B cell (primary cell): ENCODE data around the gene TUT7. TPM values are rescaled to one million over a fixed set of nuclear protein-coding genes. Genes with fewer than 3 reads are reported as not detected.
"Not testable (repeated sequence)": the region's sequence is repeated elsewhere in the genome, so short reads cannot be mapped to it uniquely, and the experiment has no call there.

Experiments used
- ATAC-seq: fragments of 200-7000 bp; cut with Tn5 transposase; one replicate; pipeline ENCODE4 v1.10.0; 2021; ENCODE audit warnings: low read depth, mild to moderate bottlenecking, moderate number of reproducible peaks, moderate library complexity
- CTCF ChIA-PET: fragments of 350-600 bp; sonication (Branson Sonifier 250); formaldehyde crosslinking; loops from one replicate; lab custom pipeline; 2021; ENCODE audit warnings: antibody characterized with exemption, inconsistent platforms; lab: Charles Lee
- POLR2A ChIA-PET: fragments of 350-600 bp; sonication (Branson Sonifier 250); formaldehyde crosslinking; loops from one replicate; lab custom pipeline; 2021; ENCODE audit warnings: antibody characterized with exemption; lab: Charles Lee
- DNase-seq: peaks from one replicate; pipeline ENCODE4 v3.0.0; 2013
- H2AFZ ChIP-seq: 2 replicates; pipeline ENCODE4 v1.6.1; 2012; ENCODE audit warnings: mild to moderate bottlenecking, low read depth, low read length; ENCODE audit not compliant: insufficient read depth, poor library complexity, severe bottlenecking
- H3K27ac ChIP-seq, 2 donors: 1 replicate in 1 of 2; 2 replicates in 1 of 2; pipeline ENCODE4 v1.5.1; 2012 to 2013; ENCODE audit warnings: low read length in 2 of 2, mild to moderate bottlenecking in 2 of 2, moderate library complexity in 1 of 2
- H3K27me3 ChIP-seq, 4 experiments: fragments of 200-600 bp in 1 of 4; sonication (generic) in 1 of 4; replicated peaks in 1 of 4; 1 replicate in 2 of 4; 2 replicates in 2 of 4; pipeline versions ENCODE4 v1.6.1 to v1.7.0; 2013 to 2016; ENCODE audit warnings: low read length in 3 of 4, mild to moderate bottlenecking in 2 of 4, mixed read lengths in 1 of 4, moderate library complexity in 1 of 4; ENCODE audit not compliant: insufficient read depth in 4 of 4, control insufficient read depth in 3 of 4; ENCODE audit errors: control extremely low read depth in 1 of 4
- H3K36me3 ChIP-seq, 2 experiments: replicated peaks in 1 of 2; 1 replicate in 1 of 2; 2 replicates in 1 of 2; pipeline versions ENCODE4 v1.6.1 to v1.7.1; 2013; ENCODE audit warnings: low read length in 1 of 2; ENCODE audit not compliant: insufficient read depth in 2 of 2, control insufficient read depth in 1 of 2; ENCODE audit errors: control extremely low read depth in 1 of 2, extremely low read depth in 1 of 2
- H3K4me1 ChIP-seq, 2 donors: fragments of 200-600 bp in 1 of 2; sonication (generic) in 1 of 2; 1 replicate in 1 of 2; 2 replicates in 1 of 2; pipeline versions ENCODE4 v1.5.1 to v1.6.1; 2013 to 2017; ENCODE audit warnings: low read length in 2 of 2; ENCODE audit not compliant: control insufficient read depth in 2 of 2, insufficient read depth in 2 of 2
- H3K4me2 ChIP-seq: replicated peaks from 2 replicates; pipeline ENCODE3; 2012; ENCODE audit warnings: mild to moderate bottlenecking, low read depth, low read length; ENCODE audit not compliant: poor library complexity, severe bottlenecking
- H3K4me3 ChIP-seq, 5 experiments: fragments of 200-600 bp in 1 of 5; sonication (generic) in 1 of 5; 1 replicate in 3 of 5; 2 replicates in 2 of 5; pipeline versions ENCODE4 v1.5.1 to v1.7.0; 2011 to 2016; ENCODE audit warnings: low read length in 4 of 5, mild to moderate bottlenecking in 4 of 5, low read depth in 2 of 5, control low read depth in 1 of 5, moderate library complexity in 1 of 5; ENCODE audit not compliant: insufficient read depth in 1 of 5; ENCODE audit errors: control extremely low read depth in 1 of 5, extremely low read depth in 1 of 5
- H3K79me2 ChIP-seq: fragments of 200-600 bp; sonication (generic); one replicate; pipeline ENCODE4 v1.6.0; 2016; ENCODE audit warnings: low read length; ENCODE audit not compliant: control insufficient read depth, insufficient read depth
- H3K9ac ChIP-seq: fragments of 200-600 bp; sonication (generic); 2 replicates; pipeline ENCODE4 v1.6.1; 2017; ENCODE audit warnings: mild to moderate bottlenecking, low read length, moderate library complexity
- H3K9me3 ChIP-seq, 3 donors: one replicate each; pipeline versions ENCODE4 v1.6.1 to v1.7.1; 2013; ENCODE audit warnings: low read length in 2 of 3; ENCODE audit not compliant: control insufficient read depth in 2 of 3, insufficient read depth in 1 of 3; ENCODE audit errors: control extremely low read depth in 1 of 3
- H4K20me1 ChIP-seq: 2 replicates; pipeline ENCODE4 v1.6.0; 2012; ENCODE audit warnings: mild to moderate bottlenecking, low read length; ENCODE audit not compliant: insufficient read depth, control insufficient read depth, poor library complexity, severe bottlenecking
- H3K27ac Mint-ChIP-seq: one replicate; pipeline ENCODE4 v1.8.0; 2021; ENCODE audit warnings: mixed read lengths
- H3K27me3 Mint-ChIP-seq: one replicate; pipeline ENCODE4 v1.8.0; 2021; ENCODE audit warnings: mixed read lengths
- H3K4me1 Mint-ChIP-seq: one replicate; pipeline ENCODE4 v1.8.0; 2021; ENCODE audit warnings: mixed read lengths
- H3K4me3 Mint-ChIP-seq: one replicate; pipeline ENCODE4 v1.8.0; 2021; ENCODE audit warnings: mixed read lengths
- H3K9me3 Mint-ChIP-seq: one replicate; pipeline ENCODE4 v1.8.0; 2022; ENCODE audit warnings: mixed read lengths; ENCODE audit not compliant: insufficient read depth
- EZH2 ChIP-seq: IDR thresholded peaks from 2 replicates; pipeline ENCODE4 v1.6.1; 2012; ENCODE audit warnings: borderline replicate concordance, low read depth, mild to moderate bottlenecking, moderate library complexity, low read length; ENCODE audit not compliant: insufficient read depth, poor library complexity, severe bottlenecking
- WGBS: methylation state at CpG from one replicate; pipeline ENCODE4 v1.1.5; 2013; ENCODE audit warnings: missing lambda C conversion rate; ENCODE audit not compliant: insufficient coverage; 5-methylcytosine and 5-hydroxymethylcytosine counted together
- intact Hi-C: fragments of 100-400 bp; cut with micrococcal nuclease; formaldehyde crosslinking; loops from one replicate; pipeline ENCODE4 v1.10.0; 2022
- polyA plus RNA-seq: library from polyadenylated mRNA; depleted of rRNA; stranded (reverse); fragments of >200 nt; gene quantifications from 2 replicates; pipeline ENCODE4 v1.2.3, GENCODE V29; 2012
- total RNA-seq, 2 donors: library from RNA; stranded (reverse); fragments of 120-200 nt in 1 of 2; gene quantifications; 1 replicate in 1 of 2; 2 replicates in 1 of 2; pipeline versions ENCODE4 v1.2.3 to v1.2.4, GENCODE V29; 2013 to 2022
- TF ChIP-seq, protein P1 (sequence below): fragments of 200-600 bp; IDR thresholded peaks from one replicate; pipeline ENCODE4 v1.8.0; 2022; ENCODE audit warnings: antibody characterized with exemption, mild to moderate bottlenecking

The TUT7 gene
- total and polyA plus RNA-seq, 2 donors (not counting 1 experiment from before 2014, with no cell fraction given), result 18.3 to 70.7 TPM

- H3K9me3 Mint-ChIP-seq, result no peaks in the 10 kb centered on the region
- Histone ChIP-seq H3K36me3 (no peaks in the 10 kb centered on the region), H2AFZ (no peak overlapping the region), H4K20me1 (no peaks in the 10 kb centered on the region), H3K27me3 (peaks cover 0 to 18% (median 3%) of the 10 kb centered on the region in 4 experiments), H3K4me1 (no peaks in the 10 kb centered on the region), H3K9ac (no peak overlapping the region), H3K79me2 (no peaks in the 10 kb centered on the region), H3K9me3 (peaks cover 0 to 9% (median 0%) of the 10 kb centered on the region in 3 donors), H3K4me3 (no peak overlapping the region), H3K27ac (no peak overlapping the region), H3K4me2 (no peak overlapping the region)
- H3K27me3 Mint-ChIP-seq, result peaks cover 32% of the 10 kb centered on the region
- ChIA-PET POLR2A (interaction anchor here (0.7 kb wide), 1 partner anchor 74 kb away, joined by 3 read pairs; no protein-coding TSS in a partner anchor), CTCF (no interaction called here)
- no peak overlapping the region for H3K27ac Mint-ChIP-seq
- DNase-seq, result no peak
- no peak overlapping the region for H3K4me3 Mint-ChIP-seq
- WGBS, result 95% methylated on average over 4 of the region's 4 CpGs
- no peak for TF ChIP-seq EZH2
- TF ChIP-seq, protein P1, sequence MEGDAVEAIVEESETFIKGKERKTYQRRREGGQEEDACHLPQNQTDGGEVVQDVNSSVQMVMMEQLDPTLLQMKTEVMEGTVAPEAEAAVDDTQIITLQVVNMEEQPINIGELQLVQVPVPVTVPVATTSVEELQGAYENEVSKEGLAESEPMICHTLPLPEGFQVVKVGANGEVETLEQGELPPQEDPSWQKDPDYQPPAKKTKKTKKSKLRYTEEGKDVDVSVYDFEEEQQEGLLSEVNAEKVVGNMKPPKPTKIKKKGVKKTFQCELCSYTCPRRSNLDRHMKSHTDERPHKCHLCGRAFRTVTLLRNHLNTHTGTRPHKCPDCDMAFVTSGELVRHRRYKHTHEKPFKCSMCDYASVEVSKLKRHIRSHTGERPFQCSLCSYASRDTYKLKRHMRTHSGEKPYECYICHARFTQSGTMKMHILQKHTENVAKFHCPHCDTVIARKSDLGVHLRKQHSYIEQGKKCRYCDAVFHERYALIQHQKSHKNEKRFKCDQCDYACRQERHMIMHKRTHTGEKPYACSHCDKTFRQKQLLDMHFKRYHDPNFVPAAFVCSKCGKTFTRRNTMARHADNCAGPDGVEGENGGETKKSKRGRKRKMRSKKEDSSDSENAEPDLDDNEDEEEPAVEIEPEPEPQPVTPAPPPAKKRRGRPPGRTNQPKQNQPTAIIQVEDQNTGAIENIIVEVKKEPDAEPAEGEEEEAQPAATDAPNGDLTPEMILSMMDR, result no peak
- ATAC-seq, result no peak
- no peaks in the 10 kb centered on the region for H3K4me1 Mint-ChIP-seq
- intact Hi-C loops, result no loop called here
Measured at GRCh38 chr9:86389628-86390027, 35.4 kb upstream of the TUT7 start.

DNA sequence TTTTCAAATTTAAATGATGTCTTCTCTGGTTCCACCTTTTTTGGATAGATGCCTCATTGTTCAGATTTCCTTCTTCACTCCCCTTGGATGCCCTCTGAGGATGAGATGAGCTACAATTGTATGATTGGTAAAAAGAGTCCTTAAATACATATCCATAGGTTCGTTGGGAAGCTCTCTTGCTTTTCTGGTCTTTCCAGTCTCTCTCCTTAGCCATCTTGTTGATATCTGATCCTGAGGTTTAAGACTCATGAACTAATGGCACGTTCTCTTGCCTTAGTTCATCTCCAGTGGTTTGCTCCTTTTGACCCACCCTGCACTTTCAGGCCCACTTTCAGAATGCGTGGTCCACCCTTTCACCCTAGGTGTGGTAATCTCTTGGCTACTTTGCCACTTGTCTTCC, 33.2 kb upstream of the TUT7 start:
- intact Hi-C loops, result no loop called here
- no peak overlapping the region for H2AFZ ChIP-seq
- DNase-seq, result no peak
- no peak overlapping the region for H3K4me3 Mint-ChIP-seq
- TF ChIP-seq, protein P1, result no peak
- TF ChIP-seq EZH2, result no peak
- ChIA-PET CTCF (no interaction called here), POLR2A (no interaction called here)
- H3K79me2 ChIP-seq, result no peaks in the 10 kb centered on the region
- no peaks in the 10 kb centered on the region for H3K9me3 Mint-ChIP-seq
- peaks cover 0 to 9% (median 0%) of the 10 kb centered on the region in 3 donors for H3K9me3 ChIP-seq
- H4K20me1 ChIP-seq, result no peaks in the 10 kb centered on the region
- H3K36me3 ChIP-seq, result no peaks in the 10 kb centered on the region
- no peak overlapping the region for H3K4me2 ChIP-seq
- no peak overlapping the region for H3K27ac Mint-ChIP-seq
- no peak overlapping the region for H3K9ac ChIP-seq
- no peaks in the 10 kb centered on the region for H3K4me1 Mint-ChIP-seq
- H3K27ac ChIP-seq, result no peak overlapping the region
- no peak for ATAC-seq
- H3K27me3 ChIP-seq, result peaks cover 0 to 18% (median 3%) of the 10 kb centered on the region in 4 experiments
- H3K27me3 Mint-ChIP-seq, result peaks cover 36% of the 10 kb centered on the region
- WGBS, result 84% methylated on average over 3 of the region's 3 CpGs
- H3K4me1 ChIP-seq, result no peaks in the 10 kb centered on the region
- H3K4me3 ChIP-seq, result no peak overlapping the region

DNA sequence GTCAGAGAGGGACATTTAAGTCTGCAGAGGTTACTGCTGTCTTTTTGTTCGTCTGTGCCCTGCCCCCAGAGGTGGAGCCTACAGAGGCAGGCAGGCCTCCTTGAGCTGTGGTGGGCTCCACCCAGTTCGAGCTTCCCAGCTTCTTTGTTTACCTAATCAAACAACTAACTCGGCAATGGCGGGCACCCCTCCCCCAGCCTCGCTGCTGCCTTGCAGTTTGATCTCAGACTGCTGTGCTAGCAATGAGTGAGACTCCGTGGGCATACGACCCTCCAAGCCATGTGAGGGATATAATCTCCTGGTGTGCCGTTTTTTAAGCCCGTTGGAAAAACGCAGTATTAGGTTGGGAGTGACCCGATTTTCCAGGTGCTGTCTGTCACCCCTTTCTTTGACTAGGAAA, 28.8 kb upstream of the TUT7 start:
- H3K4me2 ChIP-seq, ATAC-seq: not testable (repeated sequence)

More for the DNA sequence above, 28.8 kb upstream of the TUT7 start:
- H3K9ac ChIP-seq, intact Hi-C loops, CTCF ChIA-PET, H3K9me3 Mint-ChIP-seq, H2AFZ ChIP-seq, H3K79me2 ChIP-seq, H3K27ac Mint-ChIP-seq, DNase-seq, H3K4me3 Mint-ChIP-seq, H3K4me3 ChIP-seq, H3K4me1 ChIP-seq, H3K9me3 ChIP-seq, POLR2A ChIA-PET, H3K36me3 ChIP-seq, H4K20me1 ChIP-seq, H3K4me1 Mint-ChIP-seq, H3K27ac ChIP-seq: not testable (repeated sequence)
- H3K27me3 ChIP-seq, result peaks cover 0 to 13% (median 3%) of the 10 kb centered on the region in 4 experiments
- WGBS, result 90% methylated on average over 8 of the region's 11 CpGs
- peaks cover 23% of the 10 kb centered on the region for H3K27me3 Mint-ChIP-seq
